Left hindlimb (tissue), 1 donor: ENCODE data around the gene CLPX.
"Not testable (repeated sequence)": the region's sequence is repeated elsewhere in the genome, so short reads cannot be mapped to it uniquely, and the experiment has no call there.

Source experiments
- DNase-seq: peaks from one replicate; pipeline ENCODE4 v3.0.0-alpha.2; 2018

CLPX gene

GRCh38 chr15:65165875-65166274 is 19.3 kb downstream of the CLPX start:
- no peak for DNase-seq

DNA sequence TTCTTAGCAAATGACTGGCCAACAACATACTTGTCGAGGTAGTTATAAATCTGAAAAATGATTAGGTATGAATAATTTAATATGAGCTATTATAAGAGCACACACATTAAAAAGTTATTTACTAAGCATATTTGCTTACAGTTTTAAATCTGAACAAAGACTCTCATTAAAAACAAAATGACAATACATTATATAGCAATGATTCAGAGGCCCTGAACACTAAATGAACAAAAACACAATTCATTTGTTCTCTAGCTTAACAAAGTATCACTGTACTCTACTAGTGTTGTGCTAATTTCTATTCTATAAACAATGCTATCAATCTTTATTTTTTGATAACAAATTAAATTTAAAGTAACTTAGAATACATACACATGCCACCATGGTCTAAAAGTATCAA is 21.0 kb downstream of the CLPX start:
- DNase-seq, result no peak

DNA sequence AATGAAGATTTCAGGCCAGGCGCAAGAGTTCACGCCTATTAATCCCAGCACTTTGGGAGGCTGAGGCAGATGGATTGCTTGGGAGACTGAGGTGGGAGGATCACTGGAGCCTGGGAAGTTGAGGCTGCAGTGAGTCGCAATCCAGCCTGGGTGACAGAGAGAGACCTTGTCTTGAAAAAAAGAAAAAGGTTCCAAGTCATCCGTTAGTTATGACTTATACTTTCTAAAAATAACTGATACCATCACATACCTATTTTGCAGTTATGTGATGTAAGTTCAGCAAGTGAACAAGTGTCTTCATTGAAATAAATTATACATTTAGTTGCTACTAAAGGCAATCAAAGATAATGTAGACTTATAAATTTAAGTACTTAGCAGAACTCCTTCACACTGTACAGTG is 22.1 kb downstream of the CLPX start:
- no peak for DNase-seq

DNA sequence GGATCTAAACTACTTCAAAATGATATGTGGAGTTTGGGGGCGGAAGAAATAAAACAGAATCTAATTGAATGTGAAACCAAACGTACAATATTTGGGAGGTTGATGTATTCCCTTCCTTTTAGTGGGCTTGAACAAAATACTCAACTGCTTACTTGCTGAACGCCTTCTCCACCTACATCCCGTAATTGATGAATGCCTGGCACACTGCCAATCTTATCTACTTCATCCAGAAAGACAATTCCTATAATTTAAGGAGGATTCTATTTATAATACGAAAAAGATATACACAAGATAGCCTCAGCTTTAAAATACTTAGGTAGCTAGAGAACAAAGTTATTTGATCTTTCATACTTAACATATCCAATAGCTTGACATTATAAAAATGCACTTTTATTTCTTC is 28.4 kb downstream of the CLPX start:
- DNase-seq, result no peak

DNA sequence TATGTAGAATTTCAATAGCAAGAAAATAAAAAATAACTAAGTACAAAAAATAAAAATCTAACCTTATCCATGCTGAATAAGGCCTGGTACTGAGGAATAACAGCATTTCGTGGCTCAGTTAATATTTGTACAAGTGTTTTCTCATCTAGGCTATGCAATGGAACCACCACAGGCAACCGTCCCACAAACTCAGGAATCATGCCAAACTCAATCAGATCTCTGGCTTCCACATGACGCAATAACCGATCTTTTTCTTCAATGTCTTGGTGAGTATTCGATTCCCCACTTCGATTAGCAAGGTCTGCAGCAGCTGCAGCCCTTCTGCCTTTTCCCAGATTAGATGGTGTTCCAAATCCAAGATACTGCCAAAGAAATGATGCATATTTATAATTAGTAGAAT is 30.4 kb downstream of the CLPX start:
- DNase-seq, result no peak

- no peak for DNase-seq
Observed at GRCh38 chr15:65147902-65148301, 37.2 kb downstream of the CLPX start.

GRCh38 chr15:65146438-65146837 is 38.7 kb downstream of the CLPX start:
- no peak for DNase-seq

DNA sequence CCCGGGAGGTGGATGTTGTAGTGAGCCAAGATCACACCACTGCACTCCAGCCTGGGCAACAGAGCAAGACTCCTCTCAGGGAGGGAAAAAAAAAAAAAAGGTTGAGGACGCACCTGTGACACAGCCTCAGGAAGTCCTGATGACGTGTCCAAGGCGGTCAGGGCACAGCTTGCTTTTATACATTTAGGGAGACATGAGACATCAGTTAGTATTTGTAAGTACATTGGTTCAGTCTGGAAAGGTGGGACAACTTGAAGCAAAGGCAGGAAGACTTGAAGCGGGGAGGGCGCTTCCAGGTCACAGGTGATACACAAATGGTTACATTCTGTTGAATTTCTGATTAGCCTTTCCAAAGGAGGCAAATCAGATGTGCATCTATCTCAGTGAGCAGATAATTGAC is 46.5 kb downstream of the CLPX start:
- DNase-seq, result not testable (repeated sequence)

DNA sequence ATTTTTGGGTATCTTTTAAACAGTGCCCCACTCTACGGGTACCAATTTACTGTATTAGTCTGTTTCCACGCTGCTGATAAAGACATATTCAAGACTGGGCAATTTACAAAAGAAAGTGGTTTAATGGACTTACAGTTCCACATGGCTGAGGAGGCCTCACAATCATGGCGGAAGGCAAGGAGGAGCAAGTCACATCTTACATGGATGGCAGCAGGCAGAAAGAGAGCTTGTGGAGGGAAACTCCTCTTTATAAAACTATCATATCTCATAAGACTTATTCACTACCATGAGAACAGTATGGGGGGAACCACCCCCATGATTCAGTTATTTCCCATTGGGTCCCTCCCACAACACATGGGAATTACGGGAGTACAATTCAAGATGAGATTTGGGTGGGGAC is 47.2 kb downstream of the CLPX start:
- DNase-seq, result not testable (repeated sequence)

DNA sequence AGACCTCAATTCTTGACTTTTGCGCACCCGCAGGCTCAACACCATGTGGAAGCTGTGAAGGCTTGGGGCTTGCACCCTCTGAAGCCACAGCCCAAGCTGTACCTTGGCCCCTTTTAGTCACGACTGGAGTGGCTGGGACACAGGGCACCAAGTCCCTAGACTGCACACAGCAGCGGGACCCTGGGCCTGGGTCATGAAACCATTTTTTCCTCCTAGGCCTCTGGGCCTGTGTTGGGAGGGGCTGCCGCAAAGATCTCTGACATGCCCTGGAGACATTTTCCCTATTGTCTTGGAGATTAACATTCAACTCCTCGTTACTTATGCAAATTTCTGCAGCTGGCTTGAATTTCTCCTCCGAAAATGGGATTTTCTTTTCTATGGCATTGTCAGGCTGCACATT is 48.1 kb downstream of the CLPX start:
- DNase-seq, result not testable (repeated sequence)

GRCh38 chr15:65134538-65134937 is 50.6 kb downstream of the CLPX start:
- DNase-seq, result no peak

DNA sequence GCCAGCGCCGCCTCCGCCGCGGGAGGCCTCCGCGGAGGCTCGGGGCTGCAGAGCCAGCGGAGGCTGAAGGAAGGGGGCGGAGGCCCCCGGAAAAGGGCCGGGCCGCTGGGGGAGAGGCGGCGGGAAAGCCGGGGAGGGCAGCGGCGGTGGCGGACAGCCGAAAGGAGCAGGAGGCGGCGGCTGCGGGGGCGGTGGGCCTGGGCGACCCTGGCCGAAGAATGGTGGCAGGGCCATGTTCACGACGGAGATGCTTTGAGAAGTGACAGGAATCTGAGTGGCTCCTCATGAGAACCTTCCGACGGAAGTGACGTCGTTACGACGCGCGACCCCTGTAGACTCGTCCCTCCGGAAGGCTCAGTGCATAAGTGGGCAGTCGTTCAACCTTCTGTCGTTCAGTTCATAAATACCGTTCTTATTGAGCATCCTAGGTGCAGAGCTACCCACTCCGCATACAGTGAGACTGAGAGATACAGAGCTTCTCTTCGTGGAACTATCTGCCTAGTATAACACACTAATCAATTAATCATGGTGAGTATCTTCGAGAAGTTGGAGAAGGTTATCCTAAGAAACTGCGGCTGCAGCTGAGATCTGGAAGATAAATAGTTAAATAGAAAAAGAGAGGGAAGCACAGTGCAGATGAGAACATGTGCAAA is 51.5 kb downstream of the CLPX start, which contains the start of gene PDCD7:
PDCD7 (minus strand) TSS at position 261 of the 653 bp plus-strand sequence; CDS start at position 234, 27 bp downstream.
- DNase-seq, result peak; percentile 92

DNA sequence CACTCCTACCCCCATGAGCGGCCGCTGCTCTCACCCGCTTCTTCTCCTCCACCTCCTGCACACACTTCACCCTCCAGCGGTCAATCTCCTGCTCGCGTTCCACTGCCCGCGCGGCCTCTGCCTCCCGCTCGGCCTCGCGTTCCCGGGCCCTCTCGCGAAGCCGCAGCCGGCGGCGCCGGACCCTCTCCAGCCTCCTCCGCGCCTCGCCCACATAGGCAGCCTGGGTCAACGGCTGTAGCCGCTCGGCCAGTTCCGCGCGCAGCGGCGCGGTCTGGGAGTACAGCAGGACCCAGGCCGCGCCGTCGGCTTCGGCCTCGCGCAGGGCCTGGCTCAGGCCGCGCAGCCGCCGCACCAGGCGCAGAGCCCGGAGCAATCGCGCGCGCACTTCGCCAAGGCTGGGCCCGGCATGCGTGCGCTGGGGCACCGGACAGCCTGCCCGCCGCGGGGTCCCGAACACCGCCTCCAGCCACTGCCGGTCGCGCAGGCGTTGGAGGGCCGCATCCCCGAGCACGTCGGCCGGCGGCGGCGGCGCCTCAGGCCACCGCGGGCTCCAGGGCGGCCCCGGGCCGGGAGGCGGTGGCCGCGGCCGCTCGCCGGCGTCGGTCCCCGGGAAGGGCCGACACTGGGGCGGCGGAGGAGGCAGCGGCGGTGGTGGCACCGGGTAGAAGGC is 52.1 kb downstream of the CLPX start:
- DNase-seq, result peak; percentile 30

DNA sequence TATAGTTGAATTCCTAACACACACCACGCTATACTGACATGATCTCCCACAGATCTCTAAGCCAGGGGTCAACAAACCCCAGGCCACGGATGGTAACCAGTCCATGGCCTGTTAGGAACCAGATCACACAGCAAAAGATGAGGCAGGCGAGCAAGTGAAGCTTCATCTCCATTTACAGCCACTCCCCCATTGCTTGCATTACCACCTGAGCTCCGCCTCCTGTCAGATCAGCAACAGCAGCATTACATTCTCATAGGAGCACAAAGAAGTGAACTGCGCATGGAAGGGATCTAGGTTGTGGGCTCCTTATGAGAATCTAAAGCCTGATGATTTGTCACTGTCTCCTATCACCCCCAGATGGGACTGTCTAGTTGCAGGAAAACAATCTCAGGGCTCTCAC is 54.2 kb downstream of the CLPX start:
- DNase-seq, result no peak

DNA sequence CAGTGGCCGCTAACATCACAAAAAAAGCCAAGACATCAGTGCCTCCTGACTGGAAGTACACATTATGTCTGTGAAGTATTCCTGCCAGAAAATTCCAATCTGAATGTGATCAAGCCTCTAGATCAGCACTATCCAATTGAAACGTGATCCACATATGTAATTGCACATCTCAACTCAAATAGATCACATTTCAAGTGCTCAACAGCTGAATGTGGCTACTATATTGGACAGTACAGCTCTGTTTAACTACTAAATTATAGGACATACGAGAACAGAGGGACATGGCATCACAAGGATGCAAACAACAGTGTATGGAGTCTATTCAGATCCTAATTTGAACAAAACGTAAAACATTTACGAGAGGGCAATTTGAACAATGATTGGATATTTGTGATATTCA is 69.6 kb downstream of the CLPX start:
- DNase-seq, result no peak

GRCh38 chr15:65115086-65115485 is 70.1 kb downstream of the CLPX start, which contains the start of gene UBAP1L:
UBAP1L (minus strand) TSS chr15:65115200; CDS start chr15:65106215, 8,985 bp downstream.
- DNase-seq, result no peak

- no peak for DNase-seq
Observed at GRCh38 chr15:65110676-65111292, 74.4 kb downstream of the CLPX start.

GRCh38 chr15:65106011-65106590 is 79.0 kb downstream of the CLPX start:
- DNase-seq, result no peak

- no peak for DNase-seq
Observed at GRCh38 chr15:65105038-65105437, 80.1 kb downstream of the CLPX start.

- no peak for DNase-seq
Observed at GRCh38 chr15:65102912-65103311, 82.2 kb downstream of the CLPX start.

DNA sequence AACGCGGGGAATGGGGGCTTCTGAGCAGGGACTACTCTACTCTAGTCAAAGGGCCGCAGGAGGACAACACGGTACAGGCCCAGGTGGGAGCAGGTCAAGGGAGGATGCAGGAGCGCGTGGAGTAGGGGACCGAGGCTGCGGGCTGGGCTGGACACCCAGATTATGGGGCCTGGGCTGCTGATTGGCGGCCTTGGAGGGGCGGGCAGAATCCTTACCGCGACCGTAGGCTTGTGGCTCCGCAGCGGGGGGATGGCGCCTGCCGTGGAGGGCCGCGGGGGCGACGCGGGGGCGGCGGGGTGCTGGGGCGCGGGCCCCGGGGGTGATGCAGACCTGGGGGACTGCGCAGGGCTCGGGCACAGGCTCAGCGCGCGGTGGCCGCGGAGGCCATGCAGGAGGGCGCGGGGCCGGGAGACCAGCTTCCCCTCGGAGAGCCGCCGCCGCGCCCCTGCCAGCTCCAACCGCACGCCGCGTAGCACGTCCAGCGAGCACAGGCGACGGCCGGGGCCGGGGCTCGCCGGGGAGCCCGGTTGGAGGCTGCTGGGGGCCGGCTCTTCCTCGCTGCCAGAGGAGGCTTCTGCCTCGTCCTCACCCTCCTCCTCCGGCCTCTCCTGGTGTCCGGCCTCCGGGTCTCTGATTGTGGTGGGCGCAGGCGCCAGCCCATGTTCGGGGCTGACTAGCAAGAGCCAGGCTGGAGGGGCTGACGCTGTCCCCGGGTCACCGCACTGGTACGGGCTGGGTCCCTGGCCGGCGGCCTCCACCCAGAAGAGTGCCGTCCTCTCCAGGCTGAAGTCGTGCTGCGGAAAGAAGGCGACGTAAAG is 83.0 kb downstream of the CLPX start:
- DNase-seq, result no peak

DNA sequence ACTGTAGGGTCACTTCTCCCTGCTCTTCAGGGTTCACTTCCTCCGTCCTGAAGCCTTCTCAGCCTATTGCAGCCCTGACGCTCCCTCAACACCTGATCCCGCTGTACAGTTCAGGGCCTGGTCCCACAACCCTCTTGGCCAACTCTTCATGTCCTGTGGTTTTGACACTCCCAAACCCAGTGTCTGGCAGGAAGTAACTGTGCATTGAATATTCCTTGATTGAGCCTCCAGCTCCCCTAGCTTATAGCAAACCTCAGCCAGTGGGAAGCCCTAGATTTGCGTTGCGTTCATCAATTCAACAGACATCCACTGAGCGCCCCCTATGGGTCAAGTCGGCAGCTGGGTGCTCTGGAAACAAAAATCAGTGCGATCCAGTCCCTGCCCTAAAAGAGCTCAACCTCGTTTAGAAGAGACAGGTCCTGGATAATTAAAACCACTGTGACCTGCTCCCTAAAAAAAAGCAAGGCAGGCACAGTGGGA is 83.7 kb downstream of the CLPX start:
- peak; percentile 82 for DNase-seq

- no peak for DNase-seq
Observed at GRCh38 chr15:65100442-65100841, 84.7 kb downstream of the CLPX start.
